ENCODE measurements around the gene SSNA1.

GRCh38 chr9:137217276-137218211 lies 29.1 kb downstream of the SSNA1 start:
- TF ChIP-seq SP2 (IDR thresholded peaks at IDR 0.05; ENCODE audit: extremely low read depth, low read depth, low read length, poor library complexity, severe bottlenecking) (no peak), TCF7 (IDR thresholded peaks at IDR 0.05; ENCODE audit: borderline replicate concordance) (no peak), EZH2 (IDR thresholded peaks at IDR 0.05; ENCODE audit: borderline replicate concordance, low read depth, low read length) (no peak), RCOR1 (IDR thresholded peaks at IDR 0.05; ENCODE audit: borderline replicate concordance in 1 of 2, low read depth in 2 of 2, low read length in 2 of 2) (no peak), FOXO4 (CRISPR knock-in tag; IDR thresholded peaks at IDR 0.05) (no peak), CHD7 (IDR thresholded peaks at IDR 0.05; ENCODE audit: low read depth, low read length) (no peak), MYBL2 (IDR thresholded peaks at IDR 0.05; ENCODE audit: low read depth) (no peak), MYBL2 (CRISPR knock-in tag; IDR thresholded peaks at IDR 0.05; ENCODE audit: borderline replicate concordance) (no peak), TBP (optimal IDR thresholded peaks at IDR 0.05; ENCODE audit: low read depth, low read length) (peak; percentile 60), MEF2A (IDR thresholded peaks at IDR 0.05; ENCODE audit: control insufficient read depth, low read depth, low read length) (no peak), CHD4 (IDR thresholded peaks at IDR 0.05; ENCODE audit: insufficient read depth, insufficient replicate concordance, low read depth, low read length, poor library complexity, severe bottlenecking) (no peak), ZNF639 (CRISPR knock-in tag; conservative IDR thresholded peaks at IDR 0.05 in 1 of 2, IDR thresholded peaks at IDR 0.05 in 1 of 2) (no peak), ATF2 (CRISPR knock-in tag; IDR thresholded peaks at IDR 0.05) (no peak), GABPA (tag; conservative IDR thresholded peaks at IDR 0.05; ENCODE audit: low read depth) (peak; percentile 86), BHLHE40 (IDR thresholded peaks at IDR 0.05; ENCODE audit: low read length) (peak; percentile 83)
